GM12878 (cell line): ENCODE data around the gene LEKR1.

Experiments used
- EGR1 ChIP-seq, 2 experiments: IDR thresholded peaks; 1 replicate in 1 of 2; 2 replicates in 1 of 2; pipeline ENCODE4 v1.6.1; 2011 to 2012; ENCODE audit warnings: low read depth in 2 of 2, low read length in 2 of 2, borderline replicate concordance in 1 of 2, mild to moderate bottlenecking in 1 of 2, moderate library complexity in 1 of 2
- EP300 ChIP-seq, 2 experiments: fragments of 150-350 bp in 1 of 2; IDR thresholded peaks; 2 replicates each; pipeline ENCODE4 v1.6.1; 2011 to 2012; ENCODE audit warnings: low read depth in 2 of 2, low read length in 2 of 2, borderline replicate concordance in 1 of 2, improper control_type of control experiment in 1 of 2, inconsistent platforms in 1 of 2; ENCODE audit not compliant: control insufficient read depth in 1 of 2
- JUND ChIP-seq: IDR thresholded peaks from 2 replicates; pipeline ENCODE4 v1.6.1; 2012; ENCODE audit warnings: low read depth, mild to moderate bottlenecking, low read length, improper control_type of control experiment, moderate library complexity
- POLR2A ChIP-seq: IDR thresholded peaks from 2 replicates; pipeline ENCODE4 v1.6.1; 2011; ENCODE audit warnings: low read depth, mild to moderate bottlenecking, low read length
- TF ChIP-seq, protein P1 (sequence below): IDR thresholded peaks from 2 replicates; pipeline ENCODE4 v1.6.1; 2011; ENCODE audit warnings: low read depth, mild to moderate bottlenecking, low read length, moderate library complexity, borderline replicate concordance; ENCODE audit errors: extremely low read depth

- TF ChIP-seq, protein P1, sequence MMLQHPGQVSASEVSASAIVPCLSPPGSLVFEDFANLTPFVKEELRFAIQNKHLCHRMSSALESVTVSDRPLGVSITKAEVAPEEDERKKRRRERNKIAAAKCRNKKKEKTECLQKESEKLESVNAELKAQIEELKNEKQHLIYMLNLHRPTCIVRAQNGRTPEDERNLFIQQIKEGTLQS = no peak
- no peak for TF ChIP-seq EP300 (IDR thresholded peaks at IDR 0.05; ENCODE audit: borderline replicate concordance in 1 of 2, control insufficient read depth in 1 of 2, low read depth in 2 of 2, low read length in 2 of 2)
- TF ChIP-seq EGR1 (IDR thresholded peaks at IDR 0.05; ENCODE audit: borderline replicate concordance in 1 of 2, low read depth in 2 of 2, low read length in 2 of 2) = no peak
- no peak for TF ChIP-seq JUND
- TF ChIP-seq POLR2A = no peak
Observed at GRCh38 chr3:157075693-157076420, 249.7 kb downstream of the LEKR1 start.
